ENCODE data around the gene TGFBR3. TPM values are rescaled to one million over a fixed set of nuclear protein-coding genes. Genes with fewer than 3 reads are reported as not detected.
A peak's percentile ranks its signal among the peaks of the same experiment; 100 is the strongest.

Gene TGFBR3
- total and polyA plus RNA-seq, 9 of the 15 experiments (the other 6 are each of a cell fraction or from before 2014, with no cell fraction given): 3.6 to 32.4 (median 15.6) TPM

DNA sequence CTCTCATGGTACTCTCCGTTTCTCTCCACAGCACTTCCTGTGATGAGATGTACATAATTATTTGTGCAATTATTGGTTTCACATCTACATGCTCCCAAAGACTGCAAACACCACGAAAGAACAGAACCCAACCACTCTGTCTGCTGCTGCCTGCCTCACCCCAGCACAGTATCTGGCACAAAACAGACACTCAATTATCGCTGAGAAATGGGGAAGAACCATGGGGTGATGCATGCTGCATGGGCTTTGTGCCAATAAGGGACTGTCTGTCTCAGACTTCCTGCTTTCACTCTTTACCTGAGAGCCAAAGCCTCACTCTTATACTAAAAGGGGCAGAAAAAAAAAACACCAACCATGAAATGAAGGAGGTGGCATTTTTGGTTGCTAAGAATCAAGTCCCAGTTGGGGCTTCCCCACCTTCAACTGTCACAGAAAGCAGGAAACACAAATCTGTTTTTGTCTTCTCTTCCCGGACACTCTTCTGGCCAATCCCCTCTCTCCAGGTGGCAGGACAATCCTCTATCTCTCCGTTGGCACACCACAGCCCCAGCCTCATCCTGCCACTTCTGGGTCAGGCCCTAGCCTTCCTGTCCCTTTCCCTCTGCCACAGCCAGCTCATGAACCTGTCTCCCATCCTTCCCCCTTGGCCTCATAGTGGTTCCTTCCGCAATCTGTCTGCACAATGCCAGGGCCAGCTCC lies 82.0 kb downstream of the TGFBR3 start (continued):
- TF ChIP-seq HEY1 (CRISPR knock-in tag; IDR thresholded peaks at IDR 0.05; ENCODE audit: borderline replicate concordance): no peak
- peak; percentile 81 for TF ChIP-seq ARID1B (IDR thresholded peaks at IDR 0.05)
- TF ChIP-seq STAG1 (CRISPR knock-in tag; IDR thresholded peaks at IDR 0.05; ENCODE audit: borderline replicate concordance): no peak
- no peak for TF ChIP-seq ZNF316 (IDR thresholded peaks at IDR 0.05)
- TF ChIP-seq TRIM28 (IDR thresholded peaks at IDR 0.05): no peak
- TF ChIP-seq, protein P1, sequence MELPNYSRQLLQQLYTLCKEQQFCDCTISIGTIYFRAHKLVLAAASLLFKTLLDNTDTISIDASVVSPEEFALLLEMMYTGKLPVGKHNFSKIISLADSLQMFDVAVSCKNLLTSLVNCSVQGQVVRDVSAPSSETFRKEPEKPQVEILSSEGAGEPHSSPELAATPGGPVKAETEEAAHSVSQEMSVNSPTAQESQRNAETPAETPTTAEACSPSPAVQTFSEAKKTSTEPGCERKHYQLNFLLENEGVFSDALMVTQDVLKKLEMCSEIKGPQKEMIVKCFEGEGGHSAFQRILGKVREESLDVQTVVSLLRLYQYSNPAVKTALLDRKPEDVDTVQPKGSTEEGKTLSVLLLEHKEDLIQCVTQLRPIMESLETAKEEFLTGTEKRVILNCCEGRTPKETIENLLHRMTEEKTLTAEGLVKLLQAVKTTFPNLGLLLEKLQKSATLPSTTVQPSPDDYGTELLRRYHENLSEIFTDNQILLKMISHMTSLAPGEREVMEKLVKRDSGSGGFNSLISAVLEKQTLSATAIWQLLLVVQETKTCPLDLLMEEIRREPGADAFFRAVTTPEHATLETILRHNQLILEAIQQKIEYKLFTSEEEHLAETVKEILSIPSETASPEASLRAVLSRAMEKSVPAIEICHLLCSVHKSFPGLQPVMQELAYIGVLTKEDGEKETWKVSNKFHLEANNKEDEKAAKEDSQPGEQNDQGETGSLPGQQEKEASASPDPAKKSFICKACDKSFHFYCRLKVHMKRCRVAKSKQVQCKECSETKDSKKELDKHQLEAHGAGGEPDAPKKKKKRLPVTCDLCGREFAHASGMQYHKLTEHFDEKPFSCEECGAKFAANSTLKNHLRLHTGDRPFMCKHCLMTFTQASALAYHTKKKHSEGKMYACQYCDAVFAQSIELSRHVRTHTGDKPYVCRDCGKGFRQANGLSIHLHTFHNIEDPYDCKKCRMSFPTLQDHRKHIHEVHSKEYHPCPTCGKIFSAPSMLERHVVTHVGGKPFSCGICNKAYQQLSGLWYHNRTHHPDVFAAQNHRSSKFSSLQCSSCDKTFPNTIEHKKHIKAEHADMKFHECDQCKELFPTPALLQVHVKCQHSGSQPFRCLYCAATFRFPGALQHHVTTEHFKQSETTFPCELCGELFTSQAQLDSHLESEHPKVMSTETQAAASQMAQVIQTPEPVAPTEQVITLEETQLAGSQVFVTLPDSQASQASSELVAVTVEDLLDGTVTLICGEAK (IDR thresholded peaks at IDR 0.05): no peak
- TF ChIP-seq, protein P1 (CRISPR knock-in tag; IDR thresholded peaks at IDR 0.05): no peak
- no peak for TF ChIP-seq ZBTB1 (CRISPR knock-in tag; IDR thresholded peaks at IDR 0.05; ENCODE audit: borderline replicate concordance, low read depth)
- TF ChIP-seq ETV5 (CRISPR knock-in tag; IDR thresholded peaks at IDR 0.05; ENCODE audit: low read depth): no peak
- TF ChIP-seq PHF8 (IDR thresholded peaks at IDR 0.05; ENCODE audit: borderline replicate concordance, low read length): no peak; the same call in 1 of the 2 replicates
- TF ChIP-seq, protein P2, sequence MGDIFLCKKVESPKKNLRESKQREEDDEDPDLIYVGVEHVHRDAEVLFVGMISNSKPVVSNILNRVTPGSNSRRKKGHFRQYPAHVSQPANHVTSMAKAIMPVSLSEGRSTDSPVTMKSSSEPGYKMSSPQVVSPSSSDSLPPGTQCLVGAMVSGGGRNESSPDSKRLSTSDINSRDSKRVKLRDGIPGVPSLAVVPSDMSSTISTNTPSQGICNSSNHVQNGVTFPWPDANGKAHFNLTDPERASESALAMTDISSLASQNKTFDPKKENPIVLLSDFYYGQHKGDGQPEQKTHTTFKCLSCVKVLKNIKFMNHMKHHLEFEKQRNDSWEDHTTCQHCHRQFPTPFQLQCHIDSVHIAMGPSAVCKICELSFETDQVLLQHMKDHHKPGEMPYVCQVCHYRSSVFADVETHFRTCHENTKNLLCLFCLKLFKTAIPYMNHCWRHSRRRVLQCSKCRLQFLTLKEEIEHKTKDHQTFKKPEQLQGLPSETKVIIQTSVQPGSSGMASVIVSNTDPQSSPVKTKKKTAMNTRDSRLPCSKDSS (IDR thresholded peaks at IDR 0.05; ENCODE audit: low read depth, partially characterized antibody): no peak
- no peak for TF ChIP-seq CTCFL (IDR thresholded peaks at IDR 0.05; ENCODE audit: borderline replicate concordance, insufficient read depth, low read depth, low read length, poor library complexity, severe bottlenecking)
- no peak for TF ChIP-seq ATF7 (IDR thresholded peaks at IDR 0.05)
- 0 out of 2 replicates have a peak, but pooled peaks have one; percentile 0 for TF ChIP-seq ZNF175 (CRISPR knock-in tag; IDR thresholded peaks at IDR 0.05; ENCODE audit: low read depth)
- TF ChIP-seq MEIS2 (IDR thresholded peaks at IDR 0.05; ENCODE audit: partially characterized antibody): peak; percentile 47
- peak; percentile 48 for TF ChIP-seq MTA2 (IDR thresholded peaks at IDR 0.05; ENCODE audit: low read depth)
